ENCODE data around the gene AQP5.
"Not testable (repeated sequence)": the region's sequence is repeated elsewhere in the genome, so short reads cannot be mapped to it uniquely, and the experiment has no call there.

The AQP5 gene

GRCh38 chr12:49983892-49984291 lies 22.2 kb downstream of the AQP5 start:
- DNase-seq = peak; percentile 31

- DNase-seq = no peak
Measured at GRCh38 chr12:49984476-49985359, 23.0 kb downstream of the AQP5 start.

- DNase-seq = no peak
Measured at GRCh38 chr12:49985981-49986380, 24.3 kb downstream of the AQP5 start.

GRCh38 chr12:49986476-49986875 lies 24.8 kb downstream of the AQP5 start:
- not testable (repeated sequence) for DNase-seq

- DNase-seq = peak; percentile 83
Measured at GRCh38 chr12:49987625-49988303, 26.1 kb downstream of the AQP5 start.

- not testable (repeated sequence) for DNase-seq
Measured at GRCh38 chr12:49989400-49989799, 27.7 kb downstream of the AQP5 start.

GRCh38 chr12:49990273-49990672 lies 28.6 kb downstream of the AQP5 start:
- no peak for DNase-seq

- DNase-seq = no peak
Measured at GRCh38 chr12:49998453-49998852, 36.8 kb downstream of the AQP5 start.

- no peak for DNase-seq
Measured at GRCh38 chr12:50003595-50003994, 41.9 kb downstream of the AQP5 start.

- no peak for DNase-seq
Measured at GRCh38 chr12:50004696-50005095, 43.0 kb downstream of the AQP5 start.

GRCh38 chr12:50005175-50005574 lies 43.5 kb downstream of the AQP5 start:
- DNase-seq = no peak

- DNase-seq = no peak
Measured at GRCh38 chr12:50006280-50006679, 44.6 kb downstream of the AQP5 start.

- DNase-seq = no peak
Measured at GRCh38 chr12:50006754-50007442, 45.2 kb downstream of the AQP5 start.

- DNase-seq = no peak
Measured at GRCh38 chr12:50013361-50014147, 51.9 kb downstream of the AQP5 start.

GRCh38 chr12:50014342-50014741 lies 52.7 kb downstream of the AQP5 start:
- no peak for DNase-seq

Data from NCI-H446 treated with DMSO at 0.1 percent for 48 hours (cell line).